GM18526 (cell line): ENCODE data around the gene REEP5.
A peak's percentile ranks its signal among the peaks of the same experiment; 100 is the strongest.

Experiments
- POLR2A ChIP-seq: IDR thresholded peaks from 3 replicates; pipeline ENCODE4 v1.6.1; 2011; ENCODE audit not compliant: insufficient read length; ENCODE audit errors: extremely low read depth

The REEP5 gene

DNA sequence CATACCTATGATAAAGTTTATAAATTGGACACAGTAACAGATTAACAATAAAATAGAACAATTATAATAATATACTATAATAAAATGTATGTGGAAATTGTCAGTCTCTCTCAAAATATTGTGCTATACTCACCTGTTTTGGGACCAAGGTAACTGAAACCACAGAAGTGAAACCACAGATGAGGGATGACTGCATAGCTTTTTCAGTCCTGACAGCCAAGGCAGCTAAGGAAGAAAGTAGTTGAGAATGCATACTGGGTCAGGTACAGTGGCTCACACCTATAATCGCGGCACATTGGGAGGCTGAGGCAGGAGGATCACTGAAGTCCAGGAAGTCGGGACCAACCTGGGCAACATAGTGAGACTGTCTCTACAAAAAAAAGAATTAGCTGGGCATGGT, 52.1 kb downstream of the REEP5 start:
- no peak for TF ChIP-seq POLR2A

GRCh38 chr5:112867411-112867810, 54.6 kb downstream of the REEP5 start:
- TF ChIP-seq POLR2A = no peak

GRCh38 chr5:112866739-112867138, 55.3 kb downstream of the REEP5 start:
- no peak for TF ChIP-seq POLR2A

- no peak for TF ChIP-seq POLR2A
Observed at GRCh38 chr5:112865128-112865527, 56.9 kb downstream of the REEP5 start.

- no peak for TF ChIP-seq POLR2A
Observed at GRCh38 chr5:112863549-112863948, 58.5 kb downstream of the REEP5 start.

GRCh38 chr5:112862085-112862484, 59.9 kb downstream of the REEP5 start:
- TF ChIP-seq POLR2A = no peak

DNA sequence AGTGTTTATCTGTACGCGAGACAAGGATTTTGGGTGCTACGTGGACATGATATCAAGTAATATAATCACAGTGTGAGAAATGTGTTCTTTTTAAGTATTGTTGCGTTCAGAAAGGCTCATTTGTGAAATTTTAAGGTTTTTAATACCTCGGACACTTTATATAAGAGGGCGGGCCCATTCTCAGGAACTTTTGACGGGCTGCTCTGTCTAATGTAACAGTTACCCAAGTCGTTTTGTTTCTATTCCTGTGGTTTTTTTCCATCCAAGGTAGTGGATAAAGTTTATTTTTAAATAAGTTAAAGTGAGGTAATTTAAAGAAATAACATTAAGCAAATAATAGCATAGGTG, 60.4 kb downstream of the REEP5 start:
- no peak for TF ChIP-seq POLR2A

DNA sequence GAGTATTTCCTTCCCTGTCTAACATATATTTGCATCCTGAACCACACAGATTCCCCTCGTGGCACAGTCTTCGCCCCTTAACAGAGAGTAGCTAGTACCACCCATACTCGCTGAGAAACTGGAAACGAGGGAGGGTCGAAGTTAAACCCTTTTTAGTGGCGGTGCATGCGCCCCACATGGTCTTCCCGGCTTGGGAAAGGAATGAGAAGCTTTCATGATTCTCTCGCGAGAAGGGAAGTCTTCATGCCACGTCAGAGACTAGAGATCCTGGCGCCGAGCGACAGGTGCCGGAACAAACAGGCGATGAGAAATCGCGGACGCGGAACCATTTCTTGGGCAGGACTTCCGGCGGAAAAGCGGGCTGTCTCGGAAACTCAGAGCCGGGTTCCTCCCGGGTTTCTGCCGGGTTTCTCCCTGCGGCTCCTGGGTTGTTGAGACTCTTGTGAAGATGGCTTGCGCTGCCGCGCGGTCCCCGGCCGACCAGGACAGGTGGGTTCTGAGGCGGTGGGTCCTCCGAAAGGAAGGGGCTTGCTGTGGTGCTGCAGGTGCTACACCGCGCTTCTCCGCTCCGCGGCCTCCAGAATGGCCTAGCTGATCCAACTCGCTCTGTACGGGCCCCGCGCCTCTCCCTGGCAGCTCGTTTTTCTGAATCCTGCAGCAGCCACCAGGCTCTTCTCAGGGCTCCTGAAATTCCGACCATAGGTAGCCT, 60.9 kb downstream of the REEP5 start, which contains the start of gene SRP19:
Gene SRP19, plus strand, starts transcription at position 359 of the 709 bp plus-strand sequence. Its CDS starts 90 bp downstream, at position 449.
- TF ChIP-seq POLR2A = peak; percentile 70

DNA sequence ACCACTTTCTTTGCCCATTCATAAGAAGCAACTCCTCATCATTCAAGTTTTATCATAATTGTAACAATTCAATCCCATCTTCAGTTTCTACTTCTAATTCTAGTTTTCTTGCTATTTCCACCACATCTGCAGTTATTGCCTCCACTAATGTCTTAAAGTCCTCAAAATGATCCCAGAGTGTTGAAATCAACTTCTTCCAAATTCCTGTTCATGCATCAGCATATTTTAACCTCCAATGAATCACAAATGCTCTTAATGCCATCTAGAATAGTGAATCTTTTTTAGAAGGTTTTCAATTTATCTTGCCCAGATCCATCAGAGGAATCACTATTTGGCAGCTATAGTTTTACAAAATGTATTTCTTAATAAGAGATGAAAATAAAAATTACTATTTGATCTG, 64.2 kb downstream of the REEP5 start:
- TF ChIP-seq POLR2A = no peak

DNA sequence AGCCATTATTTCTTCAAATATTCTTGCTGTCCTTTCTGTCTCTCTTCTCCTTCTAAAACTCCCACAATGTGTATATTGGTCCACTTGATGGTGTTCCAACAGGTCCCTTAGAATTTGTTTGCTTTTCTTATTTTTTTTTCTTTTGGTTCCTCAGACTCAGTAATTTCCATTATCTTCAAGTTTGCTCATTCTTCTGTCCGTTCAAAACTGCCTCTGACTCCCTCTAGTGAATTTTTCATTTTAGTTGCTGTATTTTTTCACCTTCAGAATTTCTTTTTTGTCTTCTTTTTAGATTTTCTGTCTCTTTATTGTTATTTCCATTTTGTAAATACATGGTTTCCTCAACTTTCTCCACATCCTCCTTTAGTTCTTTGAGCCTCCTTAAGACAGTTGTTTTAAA, 67.4 kb downstream of the REEP5 start:
- no peak for TF ChIP-seq POLR2A

DNA sequence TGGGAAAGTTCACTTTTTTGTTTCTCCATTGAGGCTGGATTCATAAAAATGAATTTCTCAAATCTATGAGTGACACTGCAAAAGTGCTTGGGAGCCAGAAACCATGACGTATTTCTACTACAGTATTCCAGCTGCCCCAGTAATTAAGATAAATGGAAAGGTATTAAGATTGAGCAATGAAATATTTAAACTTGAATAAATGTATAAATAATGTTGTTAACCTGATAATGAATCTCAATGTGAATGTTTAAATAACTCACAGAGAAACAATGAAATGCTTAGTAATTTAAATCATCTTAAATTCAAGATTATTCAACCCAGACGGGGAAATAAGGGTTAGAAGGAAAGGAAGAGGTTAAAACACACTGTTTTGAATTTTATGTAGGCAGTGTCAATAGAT, 72.1 kb downstream of the REEP5 start:
- no peak for TF ChIP-seq POLR2A

- TF ChIP-seq POLR2A = no peak
Observed at GRCh38 chr5:112848116-112848811, 73.8 kb downstream of the REEP5 start.

DNA sequence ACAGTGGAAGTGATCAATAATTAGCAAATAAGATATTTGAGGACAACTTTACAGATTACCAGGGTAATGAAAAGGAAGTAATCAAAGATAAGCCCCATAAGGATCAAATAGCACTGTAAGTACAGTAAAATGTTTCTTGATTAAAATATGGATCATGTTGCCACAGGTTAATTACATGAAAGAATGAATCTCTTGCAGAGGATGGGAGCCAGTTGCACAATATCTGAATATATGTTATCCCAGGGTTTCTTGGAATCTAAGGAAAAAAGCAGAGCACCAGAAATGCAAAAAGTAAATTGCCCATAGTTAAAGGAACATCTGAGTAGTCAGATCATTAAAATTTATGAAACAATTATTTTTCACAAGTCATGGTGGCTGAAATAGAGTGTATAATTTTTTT, 74.7 kb downstream of the REEP5 start:
- no peak for TF ChIP-seq POLR2A

- TF ChIP-seq POLR2A = no peak
Observed at GRCh38 chr5:112846556-112846955, 75.5 kb downstream of the REEP5 start.

- no peak for TF ChIP-seq POLR2A
Observed at GRCh38 chr5:112844489-112844888, 77.5 kb downstream of the REEP5 start.

- no peak for TF ChIP-seq POLR2A
Observed at GRCh38 chr5:112833971-112834370, 88.1 kb downstream of the REEP5 start.

DNA sequence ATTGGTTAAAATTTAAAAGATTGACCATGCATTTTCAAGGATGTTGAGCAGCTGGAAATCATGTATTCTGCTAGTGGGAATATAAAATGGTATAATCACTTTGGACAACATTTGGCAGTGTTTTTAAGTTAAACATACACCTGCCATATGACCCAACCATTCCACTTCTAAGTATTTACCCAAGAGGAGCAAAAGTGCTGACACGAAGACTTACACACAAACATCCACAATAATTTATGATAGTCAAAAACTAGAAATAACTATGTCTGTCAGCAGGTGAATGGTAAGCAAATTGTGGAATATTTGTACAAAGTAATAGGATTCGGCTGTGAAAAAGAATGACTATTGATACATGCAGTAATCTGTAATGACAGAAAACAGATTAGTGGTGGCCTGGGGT, 91.6 kb downstream of the REEP5 start:
- no peak for TF ChIP-seq POLR2A
